Measurements from ENCODE around the gene MAGEB6.
"Not testable (repeated sequence)": the region's sequence is repeated elsewhere in the genome, so short reads cannot be mapped to it uniquely, and the experiment has no call there.

The MAGEB6 gene

DNA sequence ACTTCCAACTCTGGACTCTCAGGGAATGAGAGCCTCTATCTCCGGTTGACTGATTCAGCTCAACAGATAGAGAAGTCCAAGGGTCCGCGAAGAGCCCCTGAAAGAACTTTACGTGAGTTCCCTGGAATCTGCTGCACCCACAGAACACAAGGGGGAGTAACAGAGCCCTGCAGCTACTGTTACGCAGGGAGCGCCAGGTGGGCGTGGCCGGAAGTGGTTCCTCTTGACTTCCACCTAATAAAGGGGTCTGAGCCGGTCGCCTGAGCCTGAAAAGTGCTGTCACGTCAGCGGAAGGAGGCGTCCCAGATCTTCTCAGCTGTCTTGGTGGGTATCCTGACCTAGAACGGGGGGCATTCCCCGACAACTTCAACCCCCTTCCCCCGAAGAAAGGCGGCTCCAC is at the start of gene MAGEB6:
MAGEB6 (plus strand) TSS at position 237 of the 400 bp plus-strand sequence. CDS start 1,407 bp downstream, outside the sequence.
- DNase-seq = no peak

GRCh38 chrX:26146024-26146423 is 46.2 kb upstream of the MAGEB6 start:
- no peak for DNase-seq

- DNase-seq = no peak
Measured at GRCh38 chrX:26160301-26160700, 31.9 kb upstream of the MAGEB6 start, which contains the start of gene MAGEB6B. Gene MAGEB6B (plus strand): TSS chrX:26160601. CDS start chrX:26160601, 0 bp downstream.

GRCh38 chrX:26203561-26203960 is 11.3 kb downstream of the MAGEB6 start:
- DNase-seq = no peak

DNA sequence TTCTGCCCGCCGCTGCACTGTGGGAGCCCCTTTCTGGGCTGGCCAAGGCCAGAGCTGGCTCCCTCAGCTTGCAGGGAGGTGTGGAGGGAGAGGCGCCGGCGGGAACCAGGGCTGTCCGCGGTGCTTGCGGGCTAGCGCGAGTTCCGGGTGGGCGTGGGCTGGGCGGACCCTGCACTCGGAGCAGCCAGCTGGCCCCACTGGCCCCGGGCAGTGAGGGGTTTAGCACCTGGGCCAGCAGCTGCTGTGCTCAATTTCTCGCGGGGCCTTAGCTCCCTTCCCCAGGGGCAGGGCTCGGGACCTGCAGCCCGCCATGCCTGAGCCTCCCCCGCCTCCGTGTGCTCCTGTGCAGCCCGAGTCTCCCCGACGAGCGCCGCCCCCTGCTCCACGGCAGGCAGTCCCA is 12.5 kb downstream of the MAGEB6 start:
- DNase-seq = not testable (repeated sequence)

DNA sequence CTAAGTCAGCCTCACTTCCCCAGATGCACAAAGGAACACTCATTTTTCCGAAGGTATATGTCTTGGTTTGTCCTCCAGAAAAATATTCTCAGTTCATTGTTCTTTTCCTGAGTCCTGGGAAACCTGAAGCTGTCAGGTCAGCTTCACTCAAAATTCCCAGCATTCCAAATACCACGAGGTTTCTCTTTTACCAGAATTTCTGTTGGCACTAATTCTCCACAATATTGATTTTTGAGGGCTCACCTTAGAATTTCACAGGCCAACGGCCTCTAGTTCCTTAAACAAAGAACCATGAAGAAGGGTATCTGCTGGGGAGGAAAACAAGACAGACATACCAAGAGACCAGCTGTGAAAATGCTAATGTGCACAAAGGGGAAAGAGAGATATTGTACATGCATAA is 15.8 kb downstream of the MAGEB6 start:
- no peak for DNase-seq

GRCh38 chrX:26215869-26216268 is 23.6 kb downstream of the MAGEB6 start, which contains the start of gene MAGEB5:
Gene MAGEB5 (plus strand): TSS chrX:26216169. CDS start chrX:26217302, 1,133 bp downstream.
- no peak for DNase-seq

GRCh38 chrX:26219351-26219750 is 27.1 kb downstream of the MAGEB6 start:
- no peak for DNase-seq

DNA sequence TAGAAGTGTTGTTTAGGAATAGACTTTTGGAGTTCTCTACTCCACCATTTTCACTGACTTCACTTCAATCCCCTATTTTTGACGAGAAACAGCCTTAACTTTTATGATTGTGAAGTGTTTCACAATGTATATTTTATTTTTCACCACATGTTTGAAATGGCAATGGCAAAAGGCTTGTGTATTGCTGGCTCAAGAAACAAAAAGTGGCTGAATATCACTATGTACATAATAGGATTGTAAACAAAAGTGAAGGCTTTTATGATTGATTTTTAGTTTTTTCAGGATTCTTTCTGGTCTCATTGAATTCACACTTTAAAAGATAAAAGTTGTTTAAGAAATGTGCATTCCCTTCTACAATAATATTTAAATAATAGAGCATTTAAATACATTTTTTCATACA is 41.9 kb downstream of the MAGEB6 start:
- no peak for DNase-seq
